Measurements from ENCODE around the gene LYSMD2. TPM values are rescaled to one million over a fixed set of nuclear protein-coding genes. Genes with fewer than 3 reads are reported as not detected.
A peak's percentile ranks its signal among the peaks of the same experiment; 100 is the strongest.
"Not testable (repeated sequence)": the region's sequence is repeated elsewhere in the genome, so short reads cannot be mapped to it uniquely, and the experiment has no call there.

LYSMD2 gene, protein sequence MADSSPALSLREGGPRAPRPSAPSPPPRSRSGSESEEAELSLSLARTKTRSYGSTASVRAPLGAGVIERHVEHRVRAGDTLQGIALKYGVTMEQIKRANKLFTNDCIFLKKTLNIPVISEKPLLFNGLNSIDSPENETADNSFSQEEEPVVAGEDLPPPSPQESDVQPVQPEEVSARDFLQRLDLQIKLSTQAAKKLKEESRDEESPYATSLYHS
- 2.9 and 3.7 TPM in 2 replicates for total RNA-seq (2021)
- percentile 39 among the genes with signal in this experiment for Bru-seq, nascent RNA
- BruChase-seq, experiment 1, labeled RNA remaining after a 2-hour chase: percentile 26 among the genes with signal in this experiment
- percentile 27 among the genes with signal in this experiment for BruChase-seq, experiment 2, labeled RNA remaining after a 6-hour chase
- long read RNA-seq, partial matches to known transcripts: 0 of 4 reads
- long read RNA-seq, other reads (novel, unspliced or antisense): 0 of 4 reads

DNA sequence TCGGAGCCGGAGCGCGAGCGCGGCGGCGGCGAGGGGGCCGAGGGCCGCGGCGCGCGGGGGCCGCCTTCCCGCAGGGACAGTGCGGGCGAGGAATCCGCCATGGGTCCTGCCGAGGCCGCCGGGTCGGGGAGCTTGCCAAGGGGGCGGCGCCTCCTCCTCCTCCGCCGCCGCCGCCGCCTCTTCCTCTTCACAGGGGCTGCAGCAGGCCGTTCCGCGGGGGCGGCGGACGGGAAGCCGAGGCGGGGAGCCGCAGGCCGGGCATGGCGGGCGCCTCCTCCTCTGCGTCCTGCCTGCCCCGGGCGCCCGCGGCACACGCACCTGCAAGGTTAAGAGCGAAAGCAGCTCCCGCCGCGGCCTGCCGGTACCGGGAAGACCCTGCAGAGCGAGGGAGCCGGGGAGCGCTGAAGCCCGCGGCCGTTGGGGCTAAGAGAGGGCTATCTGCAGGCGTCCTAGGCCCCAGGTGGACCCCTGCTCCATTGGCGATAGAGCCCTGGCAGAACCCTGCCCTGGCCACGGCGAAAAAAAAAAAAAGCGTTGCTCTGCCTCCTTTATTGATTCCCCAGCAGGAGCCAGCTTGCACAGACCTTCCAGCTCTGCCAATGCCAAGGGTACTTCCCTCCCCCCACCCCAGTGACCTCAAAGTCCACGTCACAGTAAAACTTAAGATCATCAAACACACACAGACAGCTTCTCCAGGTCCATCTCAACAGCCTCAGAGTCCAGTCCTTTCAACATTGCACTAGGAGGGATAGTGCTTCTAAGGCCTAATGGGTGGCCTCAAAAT lies at the start of gene LYSMD2:
TSS of gene LYSMD2 (minus strand) at position 134 of the 784 bp plus-strand sequence. CDS start at position 101, 33 bp downstream.
- H3K27ac ChIP-seq (ENCODE audit: low read depth, low read length, poor library complexity, severe bottlenecking): peak within 1 kb of the TSS; percentile 19
- peak; percentile 55 for DNase-seq (ENCODE audit: low spot score)
- ChIA-PET CTCF (interaction anchor here (0.6 kb wide), 1 partner anchor 39 kb away, joined by 3 read pairs; no protein-coding TSS in a partner anchor), POLR2A (ENCODE audit: low non-redundant PET) (interaction anchor here (0.6 kb wide), 1 partner anchor 87 kb away, joined by 4 read pairs; no protein-coding TSS in a partner anchor)
- H3K4me1 ChIP-seq (ENCODE audit: insufficient read depth, low read length, poor library complexity, severe bottlenecking): no peaks in the 10 kb centered on the region
- no TSS peak for BruUV-seq (replicated peaks)
- peak within 1 kb of the TSS; percentile 62 for H3K4me3 ChIP-seq (ENCODE audit: low read depth, low read length, poor library complexity, severe bottlenecking)
- intact Hi-C loops (cut with micrococcal nuclease; ENCODE audit: unreplicated experiment): no loop called here
- TF ChIP-seq, protein P1, sequence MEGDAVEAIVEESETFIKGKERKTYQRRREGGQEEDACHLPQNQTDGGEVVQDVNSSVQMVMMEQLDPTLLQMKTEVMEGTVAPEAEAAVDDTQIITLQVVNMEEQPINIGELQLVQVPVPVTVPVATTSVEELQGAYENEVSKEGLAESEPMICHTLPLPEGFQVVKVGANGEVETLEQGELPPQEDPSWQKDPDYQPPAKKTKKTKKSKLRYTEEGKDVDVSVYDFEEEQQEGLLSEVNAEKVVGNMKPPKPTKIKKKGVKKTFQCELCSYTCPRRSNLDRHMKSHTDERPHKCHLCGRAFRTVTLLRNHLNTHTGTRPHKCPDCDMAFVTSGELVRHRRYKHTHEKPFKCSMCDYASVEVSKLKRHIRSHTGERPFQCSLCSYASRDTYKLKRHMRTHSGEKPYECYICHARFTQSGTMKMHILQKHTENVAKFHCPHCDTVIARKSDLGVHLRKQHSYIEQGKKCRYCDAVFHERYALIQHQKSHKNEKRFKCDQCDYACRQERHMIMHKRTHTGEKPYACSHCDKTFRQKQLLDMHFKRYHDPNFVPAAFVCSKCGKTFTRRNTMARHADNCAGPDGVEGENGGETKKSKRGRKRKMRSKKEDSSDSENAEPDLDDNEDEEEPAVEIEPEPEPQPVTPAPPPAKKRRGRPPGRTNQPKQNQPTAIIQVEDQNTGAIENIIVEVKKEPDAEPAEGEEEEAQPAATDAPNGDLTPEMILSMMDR (conservative IDR thresholded peaks at IDR 0.05; ENCODE audit: low read depth, low read length): no peak
- TF ChIP-seq EZH2 (IDR thresholded peaks at IDR 0.05; ENCODE audit: borderline replicate concordance, low read depth, low read length, poor library complexity, severe bottlenecking): no peak
- no peaks in the 10 kb centered on the region for H3K36me3 ChIP-seq (ENCODE audit: insufficient read depth, low read length, poor library complexity, severe bottlenecking)
- H3K27me3 ChIP-seq (replicated peaks; ENCODE audit: insufficient read depth, low read depth, low read length, poor library complexity): no peaks in the 10 kb centered on the region
- no peaks in the 10 kb centered on the region for H3K9me3 ChIP-seq (ENCODE audit: low read depth, low read length, poor library complexity, severe bottlenecking)

DNA sequence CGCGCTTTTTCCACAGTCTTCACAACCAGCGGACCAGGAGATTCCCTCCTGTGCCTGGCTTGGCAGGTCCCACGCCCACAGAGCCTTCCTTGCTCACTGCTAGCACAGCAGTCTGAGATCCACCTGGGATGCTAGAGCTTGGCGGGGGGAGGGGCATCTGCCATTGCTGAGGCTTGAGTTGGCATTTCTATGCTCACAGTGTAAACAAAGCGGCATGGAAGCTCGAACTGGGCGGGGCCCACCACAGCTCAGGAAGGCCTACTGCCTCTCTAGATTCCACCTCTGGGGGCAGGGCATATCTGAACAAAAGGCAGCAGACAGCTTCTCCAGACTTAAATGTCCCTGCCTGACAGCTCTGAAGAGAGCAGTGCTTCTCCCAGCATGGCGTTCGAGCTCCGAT lies 49.7 kb upstream of the LYSMD2 start:
- POLR2A ChIA-PET (ENCODE audit: low non-redundant PET); H3K27me3 ChIP-seq (replicated peaks; ENCODE audit: insufficient read depth, low read depth, low read length, poor library complexity); H3K9me3 ChIP-seq (ENCODE audit: low read depth, low read length, poor library complexity, severe bottlenecking); DNase-seq (ENCODE audit: low spot score); BruUV-seq (replicated peaks); H3K4me3 ChIP-seq (ENCODE audit: low read depth, low read length, poor library complexity, severe bottlenecking); H3K36me3 ChIP-seq (ENCODE audit: insufficient read depth, low read length, poor library complexity, severe bottlenecking); H3K4me1 ChIP-seq (ENCODE audit: insufficient read depth, low read length, poor library complexity, severe bottlenecking); H3K27ac ChIP-seq (ENCODE audit: low read depth, low read length, poor library complexity, severe bottlenecking): not testable (repeated sequence)
- CTCF ChIA-PET: interaction anchor here (1.9 kb wide), 1 partner anchor 10 kb away, joined by 5 read pairs; no protein-coding TSS in a partner anchor
- intact Hi-C loops (cut with micrococcal nuclease; ENCODE audit: unreplicated experiment): loop anchor here (10.0 kb wide), 2 partner anchors 358 to 948 kb away; no protein-coding TSS in a partner anchor

DNA sequence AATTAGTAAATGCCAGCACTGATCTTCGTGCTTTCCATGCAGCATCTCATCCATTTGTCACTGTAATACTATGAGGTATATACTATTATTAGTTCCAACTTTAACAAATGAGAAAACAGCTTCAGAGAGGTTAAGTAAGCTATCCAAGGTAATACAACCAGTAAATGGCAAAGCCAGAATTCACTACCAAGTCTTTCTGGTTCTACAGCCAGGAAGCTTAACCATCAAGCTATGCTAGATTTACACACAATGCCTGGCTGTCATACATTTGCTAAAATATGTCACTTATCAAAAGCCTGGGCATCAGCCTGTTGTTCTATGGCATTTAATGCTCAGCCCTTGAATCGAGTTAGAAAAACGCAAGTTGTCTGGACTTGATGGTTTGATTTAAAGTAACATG lies 46.5 kb upstream of the LYSMD2 start:
- intact Hi-C loops (cut with micrococcal nuclease; ENCODE audit: unreplicated experiment): loop anchor here (5.0 to 10.0 kb wide), 6 partner anchors 118 to 951 kb away; no protein-coding TSS in a partner anchor
- CTCF ChIA-PET: no interaction called here

More for the DNA sequence above, 46.5 kb upstream of the LYSMD2 start:
- DNase-seq (ENCODE audit: low spot score): no peak
- H3K36me3 ChIP-seq (ENCODE audit: insufficient read depth, low read length, poor library complexity, severe bottlenecking): no peaks in the 10 kb centered on the region
- BruUV-seq (replicated peaks): no TSS peak
- no peak overlapping the region for H3K4me3 ChIP-seq (ENCODE audit: low read depth, low read length, poor library complexity, severe bottlenecking)
- H3K9me3 ChIP-seq (ENCODE audit: low read depth, low read length, poor library complexity, severe bottlenecking): no peaks in the 10 kb centered on the region
- no peak overlapping the region for H3K27ac ChIP-seq (ENCODE audit: low read depth, low read length, poor library complexity, severe bottlenecking)
- POLR2A ChIA-PET (ENCODE audit: low non-redundant PET): no interaction called here
- no peak for TF ChIP-seq EZH2 (IDR thresholded peaks at IDR 0.05; ENCODE audit: borderline replicate concordance, low read depth, low read length, poor library complexity, severe bottlenecking)
- TF ChIP-seq, protein P1 (conservative IDR thresholded peaks at IDR 0.05; ENCODE audit: low read depth, low read length): no peak
- no peaks in the 10 kb centered on the region for H3K4me1 ChIP-seq (ENCODE audit: insufficient read depth, low read length, poor library complexity, severe bottlenecking)
- H3K27me3 ChIP-seq (replicated peaks; ENCODE audit: insufficient read depth, low read depth, low read length, poor library complexity): no peaks in the 10 kb centered on the region
